ENCODE results near the gene CDH24. TPM values are rescaled to one million over a fixed set of nuclear protein-coding genes. Genes with fewer than 3 reads are reported as not detected.
A peak's percentile ranks its signal among the peaks of the same experiment; 100 is the strongest.

Gene CDH24
- total RNA-seq, 4 donors from 2014 or later, result 3.0 to 4.9 (median 3.9) TPM

DNA sequence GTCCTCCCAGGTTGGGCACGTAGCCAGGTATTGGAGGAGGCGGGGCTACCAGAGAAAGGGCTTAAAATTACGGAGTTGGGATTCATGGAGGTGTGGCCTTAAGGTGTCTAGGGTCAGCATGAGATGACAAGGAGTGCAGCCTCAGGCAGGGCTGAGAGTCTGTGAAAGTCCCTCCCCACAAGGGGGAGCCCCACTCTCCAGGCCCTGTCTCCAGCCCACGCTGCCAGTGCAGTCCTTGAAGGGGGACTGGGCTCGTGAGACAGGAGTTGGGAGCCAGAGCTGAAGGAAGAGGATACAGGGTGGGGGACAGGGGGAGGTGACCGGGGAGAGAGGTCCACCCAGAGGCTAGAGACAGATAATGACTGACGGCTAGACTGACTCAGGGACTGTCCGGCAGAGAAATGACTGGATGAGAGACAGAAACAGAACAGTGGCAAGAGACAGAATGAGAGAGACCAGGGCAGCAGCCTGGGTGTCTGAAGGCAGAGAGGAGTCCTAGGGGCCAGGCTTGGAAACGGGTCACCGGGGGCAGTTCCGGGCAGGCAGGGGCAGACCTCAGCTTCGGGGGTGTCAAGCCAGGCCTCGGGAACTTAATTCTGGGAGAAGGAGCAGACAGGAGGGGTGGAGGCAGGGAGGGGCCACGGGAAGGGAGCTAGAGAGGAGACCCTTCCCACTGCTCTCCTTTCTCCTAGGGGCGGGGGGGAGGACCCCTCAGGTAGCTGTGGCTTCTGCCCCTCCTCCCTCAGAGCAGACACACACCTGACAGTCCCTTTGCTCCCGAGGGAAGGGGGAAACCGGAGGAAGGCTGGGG, 970 bp downstream of the CDH24 start:
- intact Hi-C loops (cut with DNase I; ENCODE audit: low total_unique reads), result no loop called here
- DNase-seq (ENCODE audit: low spot score in 2 of 2), result peak in 1 of 2 donors; percentile 90
- WGBS, 2 donors, result 7 to 9% methylated on average over 17 of the region's 17 CpGs
- TF ChIP-seq POLR2A (IDR thresholded peaks at IDR 0.05), result no peak
- TF ChIP-seq, protein P1, sequence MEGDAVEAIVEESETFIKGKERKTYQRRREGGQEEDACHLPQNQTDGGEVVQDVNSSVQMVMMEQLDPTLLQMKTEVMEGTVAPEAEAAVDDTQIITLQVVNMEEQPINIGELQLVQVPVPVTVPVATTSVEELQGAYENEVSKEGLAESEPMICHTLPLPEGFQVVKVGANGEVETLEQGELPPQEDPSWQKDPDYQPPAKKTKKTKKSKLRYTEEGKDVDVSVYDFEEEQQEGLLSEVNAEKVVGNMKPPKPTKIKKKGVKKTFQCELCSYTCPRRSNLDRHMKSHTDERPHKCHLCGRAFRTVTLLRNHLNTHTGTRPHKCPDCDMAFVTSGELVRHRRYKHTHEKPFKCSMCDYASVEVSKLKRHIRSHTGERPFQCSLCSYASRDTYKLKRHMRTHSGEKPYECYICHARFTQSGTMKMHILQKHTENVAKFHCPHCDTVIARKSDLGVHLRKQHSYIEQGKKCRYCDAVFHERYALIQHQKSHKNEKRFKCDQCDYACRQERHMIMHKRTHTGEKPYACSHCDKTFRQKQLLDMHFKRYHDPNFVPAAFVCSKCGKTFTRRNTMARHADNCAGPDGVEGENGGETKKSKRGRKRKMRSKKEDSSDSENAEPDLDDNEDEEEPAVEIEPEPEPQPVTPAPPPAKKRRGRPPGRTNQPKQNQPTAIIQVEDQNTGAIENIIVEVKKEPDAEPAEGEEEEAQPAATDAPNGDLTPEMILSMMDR (IDR thresholded peaks at IDR 0.05), result peak in 1 of 3 donors; percentile 65
- no peak overlapping the region for H3K4me3 ChIP-seq (ENCODE audit: low read depth, poor library complexity, severe bottlenecking)

- 83 to 88% methylated on average over 3 to 5 of the region's 6 CpGs for WGBS, 2 donors
- intact Hi-C loops (cut with DNase I; ENCODE audit: low total_unique reads), result no loop called here
Observed at GRCh38 chr14:23055621-23056144, 1.6 kb downstream of the CDH24 start.

GRCh38 chr14:23055147-23055550, 2.2 kb downstream of the CDH24 start:
- peak in 1 of 2 donors; percentile 81 for DNase-seq (ENCODE audit: low spot score in 2 of 2)
- no peak overlapping the region for H3K4me3 ChIP-seq (ENCODE audit: low read depth, poor library complexity, severe bottlenecking)
- WGBS, 2 donors, result 94 to 97% methylated on average over 12 of the region's 12 CpGs
- TF ChIP-seq POLR2A (IDR thresholded peaks at IDR 0.05), result no peak
- TF ChIP-seq, protein P1 (IDR thresholded peaks at IDR 0.05), result no peak
- intact Hi-C loops (cut with DNase I; ENCODE audit: low total_unique reads), result no loop called here

More at GRCh38 chr14:23055621-23056144, 1.6 kb downstream of the CDH24 start:
- peak in 1 of 2 donors; percentile 77 for DNase-seq (ENCODE audit: low spot score in 2 of 2)
- no peak for TF ChIP-seq POLR2A (IDR thresholded peaks at IDR 0.05)
- TF ChIP-seq, protein P1 (IDR thresholded peaks at IDR 0.05), result no peak
- H3K4me3 ChIP-seq (ENCODE audit: low read depth, poor library complexity, severe bottlenecking), result no peak overlapping the region

GRCh38 chr14:23054000-23054811, 3.1 kb downstream of the CDH24 start:
- peak in 1 of 2 donors; percentile 82 for DNase-seq (ENCODE audit: low spot score in 2 of 2)
- 80 to 88% methylated on average over 17 of the region's 17 CpGs for WGBS, 2 donors
- TF ChIP-seq, protein P1 (IDR thresholded peaks at IDR 0.05), result peak in 1 of 3 donors; percentile 6
- TF ChIP-seq POLR2A (IDR thresholded peaks at IDR 0.05), result no peak
- no peak overlapping the region for H3K4me3 ChIP-seq (ENCODE audit: low read depth, poor library complexity, severe bottlenecking)
- intact Hi-C loops (cut with DNase I; ENCODE audit: low total_unique reads), result no loop called here

GRCh38 chr14:23053426-23053825, 3.9 kb downstream of the CDH24 start:
- WGBS, 2 donors, result 96 to 100% methylated on average over 10 of the region's 10 CpGs
- no peak for TF ChIP-seq POLR2A (IDR thresholded peaks at IDR 0.05)
- TF ChIP-seq, protein P1 (IDR thresholded peaks at IDR 0.05), result no peak
- H3K4me3 ChIP-seq (ENCODE audit: low read depth, poor library complexity, severe bottlenecking), result no peak overlapping the region
- peak in 1 of 2 donors; percentile 85 for DNase-seq (ENCODE audit: low spot score in 2 of 2)
- intact Hi-C loops (cut with DNase I; ENCODE audit: low total_unique reads), result no loop called here

Measured in lower leg skin (tissue), 4 donors.